Measurements from ENCODE around the gene THRSP. TPM values are rescaled to one million over a fixed set of nuclear protein-coding genes. Genes with fewer than 3 reads are reported as not detected.
"Not testable (repeated sequence)": the region's sequence is repeated elsewhere in the genome, so short reads cannot be mapped to it uniquely, and the experiment has no call there.

The THRSP gene
- total and polyA plus RNA-seq, 11 donors, result 0.33 to 51.0 (median 3.9) TPM; not detected in 3

- DNase-seq, result no peak
- Histone ChIP-seq H3K9me3 (no peaks in the 10 kb centered on the region), H3K4me1 (peaks cover 0 to 11% (median 2%) of the 10 kb centered on the region in 12 donors), H3K36me3 (no peaks in the 10 kb centered on the region), H3K27ac (no peak overlapping the region), H3K27me3 (peaks cover 0 to 9% (median 0%) of the 10 kb centered on the region in 9 donors), H3K4me3 (no peak overlapping the region)
- no peak for TF ChIP-seq CTCF (IDR thresholded peaks at IDR 0.05)
- no peak for ATAC-seq
- intact Hi-C loops (cut with DNase I), result no loop called here
These were observed 38.3 kb upstream of the THRSP start for GRCh38 chr11:78025378-78025777.

- ATAC-seq, result no peak
These were observed 35.9 kb upstream of the THRSP start for GRCh38 chr11:78027759-78028158.

GRCh38 chr11:78028423-78028822 lies 35.2 kb upstream of the THRSP start:
- H3K36me3 ChIP-seq; H3K4me3 ChIP-seq; H3K27ac ChIP-seq; H3K27me3 ChIP-seq; ATAC-seq; H3K9me3 ChIP-seq; DNase-seq; intact Hi-C loops (cut with DNase I): not testable (repeated sequence)
- peaks cover 0 to 11% (median 6%) of the 10 kb centered on the region in 12 donors for H3K4me1 ChIP-seq
- WGBS, 4 donors, result 89 to 94% (median 93%) methylated on average over 9 of the region's 9 CpGs

More at GRCh38 chr11:78027759-78028158, 35.9 kb upstream of the THRSP start:
- TF ChIP-seq POLR2A (IDR thresholded peaks at IDR 0.05), result no peak
- no peaks in the 10 kb centered on the region for H3K9me3 ChIP-seq
- WGBS, 4 donors, result 93 to 100% (median 96%) methylated on average over 2 of the region's 2 CpGs
- H3K27me3 ChIP-seq, result peaks cover 0 to 9% (median 0%) of the 10 kb centered on the region in 9 donors
- no peak for DNase-seq
- H3K36me3 ChIP-seq, result no peaks in the 10 kb centered on the region
- peaks cover 0 to 15% (median 6%) of the 10 kb centered on the region in 12 donors for H3K4me1 ChIP-seq
- intact Hi-C loops (cut with DNase I), result no loop called here
- H3K4me3 ChIP-seq, result no peak overlapping the region
- no peak overlapping the region for H3K27ac ChIP-seq

- DNase-seq (peak; percentile 58 to 80 (median 69)), ATAC-seq (peak; percentile 94 to 96 (median 95))
- H3K27me3 ChIP-seq, result no peaks in the 10 kb centered on the region
- 22 to 29% (median 23%) methylated on average over 7 of the region's 7 CpGs for WGBS, 4 donors
- TF ChIP-seq CTCF (IDR thresholded peaks at IDR 0.05), result no peak
- intact Hi-C loops (cut with DNase I), result no loop called here
- H3K9me3 ChIP-seq, result no peaks in the 10 kb centered on the region
- no peak overlapping the region for H3K27ac ChIP-seq
- H3K36me3 ChIP-seq, result no peaks in the 10 kb centered on the region
- no peak overlapping the region for H3K4me3 ChIP-seq
- H3K4me1 ChIP-seq, result peaks cover 0 to 10% (median 6%) of the 10 kb centered on the region in 12 donors
These were observed 33.0 kb upstream of the THRSP start for GRCh38 chr11:78030429-78031325.

GRCh38 chr11:78031629-78032028 lies 32.0 kb upstream of the THRSP start:
- peaks cover 0 to 10% (median 6%) of the 10 kb centered on the region in 12 donors for H3K4me1 ChIP-seq

More at GRCh38 chr11:78031629-78032028, 32.0 kb upstream of the THRSP start:
- intact Hi-C loops (cut with DNase I), result no loop called here
- TF ChIP-seq POLR2A (IDR thresholded peaks at IDR 0.05) (no peak), CTCF (IDR thresholded peaks at IDR 0.05) (no peak)
- Histone ChIP-seq H3K4me3 (no peak overlapping the region), H3K27ac (no peak overlapping the region), H3K9me3 (no peaks in the 10 kb centered on the region), H3K27me3 (no peaks in the 10 kb centered on the region), H3K36me3 (no peaks in the 10 kb centered on the region)
- DNase-seq (no peak), ATAC-seq (no peak)
- WGBS, 4 donors, result 90 to 99% (median 95%) methylated on average over 3 of the region's 3 CpGs
